ENCODE measurements around the gene SRCAP.
A peak's percentile ranks its signal among the peaks of the same experiment; 100 is the strongest.

GRCh38 chr16:30747799-30748633 lies 49.0 kb downstream of the SRCAP start, which contains the start of gene PHKG2:
- TF ChIP-seq NFIC (IDR thresholded peaks at IDR 0.05; ENCODE audit: borderline replicate concordance) (no peak; the same call in 1 of the 2 replicates), SIN3A (IDR thresholded peaks at IDR 0.05; ENCODE audit: borderline replicate concordance, low read depth, low read length) (peak; percentile 93; the same call in 1 of the 2 replicates), CTCF (IDR thresholded peaks at IDR 0.05) (no peak), POLR2AphosphoS5 (IDR thresholded peaks at IDR 0.05; ENCODE audit: low read depth, low read length) (peak; percentile 91), REST (IDR thresholded peaks at IDR 0.05; ENCODE audit: low read depth, low read length) (0 out of 2 replicates have a peak, but pooled peaks have one; percentile 31), RFX5 (IDR thresholded peaks at IDR 0.05; ENCODE audit: low read length) (peak; percentile 64; the same call in 1 of the 2 replicates), MAX (IDR thresholded peaks at IDR 0.05; ENCODE audit: low read depth) (peak; percentile 92), TAF1 (IDR thresholded peaks at IDR 0.05; ENCODE audit: borderline replicate concordance, low read depth, low read length) (peak; percentile 92)
